HepG2 (cell line): ENCODE data around the gene CFAP100. TPM values are rescaled to one million over a fixed set of nuclear protein-coding genes. Genes with fewer than 3 reads are reported as not detected.
A peak's percentile ranks its signal among the peaks of the same experiment; 100 is the strongest.

Experiments used
- CBX2 ChIP-seq, 2 experiments: fragments of 200-600 bp in 1 of 2; sonication (generic); formaldehyde crosslinking in 1 of 2; IDR thresholded peaks; 2 replicates each; pipeline versions ENCODE4 v1.7.0 to v1.8.1; 2018 to 2022; ENCODE audit warnings: low read depth in 2 of 2, low read length in 1 of 2, mild to moderate bottlenecking in 1 of 2, missing genetic modification reagents in 1 of 2
- KDM5B ChIP-seq: sonication (generic); formaldehyde crosslinking; IDR thresholded peaks from 2 replicates; pipeline ENCODE4 v1.4.0; 2020; ENCODE audit warnings: missing genetic modification reagents, mild to moderate bottlenecking, borderline replicate concordance
- NR2C2 ChIP-seq: sonication (generic); formaldehyde crosslinking; IDR thresholded peaks from 2 replicates; pipeline ENCODE4 v1.4.0; 2020; ENCODE audit warnings: missing genetic modification reagents, mild to moderate bottlenecking, moderate library complexity, borderline replicate concordance
- RNF2 ChIP-seq: fragments of 450-650 bp; conservative IDR thresholded peaks from 2 replicates; pipeline ENCODE4 v1.6.1; 2016; ENCODE audit warnings: low read depth
- SALL2 ChIP-seq: sonication (generic); formaldehyde crosslinking; IDR thresholded peaks from 2 replicates; pipeline ENCODE4 v1.8.1; 2023; ENCODE audit warnings: mild to moderate bottlenecking, missing genetic modification reagents, inconsistent platforms
- SMAD1 ChIP-seq: sonication (generic); formaldehyde crosslinking; IDR thresholded peaks from 2 replicates; pipeline ENCODE4 v1.4.0; 2020; ENCODE audit warnings: missing genetic modification reagents, low read depth, mild to moderate bottlenecking, borderline replicate concordance
- SP5 ChIP-seq: IDR thresholded peaks from 2 replicates; pipeline ENCODE4 v1.6.1; 2016; ENCODE audit warnings: low read depth, borderline replicate concordance
- ZNF777 ChIP-seq: sonication (generic); formaldehyde crosslinking; IDR thresholded peaks from 2 replicates; pipeline ENCODE4 v1.4.0; 2020; ENCODE audit warnings: missing genetic modification reagents
- ZSCAN31 ChIP-seq: sonication (generic); formaldehyde crosslinking; IDR thresholded peaks from 2 replicates; pipeline ENCODE4 v1.5.0; 2020; ENCODE audit warnings: low read depth, mild to moderate bottlenecking, missing genetic modification reagents
- polyA plus RNA-seq, 8 experiments: library from polyadenylated mRNA; depleted of rRNA in 3 of 8; stranded (reverse) in 7 of 8; unstranded in 1 of 8; fragments of >200 nt; fragmentation: Illumina TruSeq in 4 of 8; extraction: Trizol in 4 of 8; gene quantifications; 2 replicates each; pipeline versions ENCODE4 v1.2.1 to v1.2.3, GENCODE V29; 2011 to 2016; ENCODE audit warnings: low read depth in 4 of 8, missing spikeins in 1 of 8, mixed read lengths in 1 of 8; ENCODE audit not compliant: insufficient read depth in 1 of 8
- total RNA-seq, 5 experiments: library from RNA; depleted of rRNA; stranded (reverse); fragments of >200 nt; fragmentation: Illumina TruSeq; extraction: Trizol; gene quantifications; 2 replicates each; pipeline ENCODE4 v1.2.3, GENCODE V29; 2016; ENCODE audit warnings: low read depth in 1 of 5
- TF ChIP-seq, protein P1 (sequence below): sonication (generic); formaldehyde crosslinking; IDR thresholded peaks from 2 replicates; pipeline ENCODE4 v1.4.0; 2020; ENCODE audit warnings: missing genetic modification reagents, borderline replicate concordance
- TF ChIP-seq, protein P2 (sequence below): IDR thresholded peaks from 2 replicates; pipeline ENCODE4 v1.6.1; 2016; ENCODE audit warnings: missing compliant biosample characterization, missing genetic modification reagents, borderline replicate concordance
- TF ChIP-seq, protein P3 (sequence below): sonication (generic); formaldehyde crosslinking; IDR thresholded peaks from 2 replicates; pipeline ENCODE4 v1.9.0; 2021; ENCODE audit warnings: mild to moderate bottlenecking, missing genetic modification reagents
- TF ChIP-seq, protein P4 (sequence below): sonication (generic); formaldehyde crosslinking; IDR thresholded peaks from 2 replicates; pipeline ENCODE4 v1.4.0; 2020; ENCODE audit warnings: mild to moderate bottlenecking, missing genetic modification reagents

Gene CFAP100
- total and polyA plus RNA-seq, 2 of the 13 experiments (the other 11 are each of a cell fraction or from before 2014, with no cell fraction given), result 0.32 TPM; not detected in 1

DNA sequence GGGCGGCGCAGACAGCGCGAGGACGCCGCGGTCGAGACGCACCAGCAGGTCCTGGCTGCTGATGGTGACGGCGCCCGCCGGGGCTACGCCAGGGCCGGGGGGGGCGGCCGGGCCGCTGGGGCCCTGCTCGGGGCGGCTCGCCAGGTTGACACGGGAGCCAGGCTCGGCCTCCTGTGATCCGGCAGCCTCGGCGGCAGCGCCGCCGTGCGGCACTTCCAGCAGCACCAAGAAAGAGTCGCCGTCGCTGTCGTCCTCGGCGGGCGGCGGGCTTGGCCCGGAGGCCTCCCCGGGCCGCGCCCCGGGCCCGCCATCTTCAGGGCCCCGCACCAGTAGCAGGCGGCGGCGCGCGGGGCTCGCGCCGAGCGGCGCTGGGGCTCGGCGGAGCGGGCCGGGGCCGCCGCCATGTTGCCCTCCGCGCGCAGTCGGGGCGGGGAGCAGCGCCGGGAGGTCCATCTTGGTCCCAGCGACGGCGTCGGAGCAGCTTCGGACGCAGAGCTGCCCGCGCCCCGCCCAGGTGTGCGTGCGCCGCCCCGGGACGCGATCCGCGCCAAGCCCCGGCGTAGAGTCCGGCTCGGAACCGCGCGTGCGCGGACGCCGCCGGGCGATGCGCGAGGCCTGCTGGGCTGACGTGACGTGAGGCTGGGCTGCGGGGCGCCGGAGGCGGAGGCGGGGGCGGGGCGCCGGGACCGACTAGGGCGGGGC lies 80.9 kb downstream of the CFAP100 start, which contains the start of gene ZXDC (continued):
- peak; percentile 23; the same call in 1 of the 2 replicates for TF ChIP-seq SALL2 (CRISPR knock-in tag)
- peak; percentile 3; the same call in 1 of the 2 replicates for TF ChIP-seq KDM5B (CRISPR knock-in tag)
- TF ChIP-seq SP5 (CRISPR knock-in tag), result 0 out of 2 replicates have a peak, but pooled peaks have one; percentile 12
- TF ChIP-seq RNF2, result no peak
- TF ChIP-seq, protein P1, sequence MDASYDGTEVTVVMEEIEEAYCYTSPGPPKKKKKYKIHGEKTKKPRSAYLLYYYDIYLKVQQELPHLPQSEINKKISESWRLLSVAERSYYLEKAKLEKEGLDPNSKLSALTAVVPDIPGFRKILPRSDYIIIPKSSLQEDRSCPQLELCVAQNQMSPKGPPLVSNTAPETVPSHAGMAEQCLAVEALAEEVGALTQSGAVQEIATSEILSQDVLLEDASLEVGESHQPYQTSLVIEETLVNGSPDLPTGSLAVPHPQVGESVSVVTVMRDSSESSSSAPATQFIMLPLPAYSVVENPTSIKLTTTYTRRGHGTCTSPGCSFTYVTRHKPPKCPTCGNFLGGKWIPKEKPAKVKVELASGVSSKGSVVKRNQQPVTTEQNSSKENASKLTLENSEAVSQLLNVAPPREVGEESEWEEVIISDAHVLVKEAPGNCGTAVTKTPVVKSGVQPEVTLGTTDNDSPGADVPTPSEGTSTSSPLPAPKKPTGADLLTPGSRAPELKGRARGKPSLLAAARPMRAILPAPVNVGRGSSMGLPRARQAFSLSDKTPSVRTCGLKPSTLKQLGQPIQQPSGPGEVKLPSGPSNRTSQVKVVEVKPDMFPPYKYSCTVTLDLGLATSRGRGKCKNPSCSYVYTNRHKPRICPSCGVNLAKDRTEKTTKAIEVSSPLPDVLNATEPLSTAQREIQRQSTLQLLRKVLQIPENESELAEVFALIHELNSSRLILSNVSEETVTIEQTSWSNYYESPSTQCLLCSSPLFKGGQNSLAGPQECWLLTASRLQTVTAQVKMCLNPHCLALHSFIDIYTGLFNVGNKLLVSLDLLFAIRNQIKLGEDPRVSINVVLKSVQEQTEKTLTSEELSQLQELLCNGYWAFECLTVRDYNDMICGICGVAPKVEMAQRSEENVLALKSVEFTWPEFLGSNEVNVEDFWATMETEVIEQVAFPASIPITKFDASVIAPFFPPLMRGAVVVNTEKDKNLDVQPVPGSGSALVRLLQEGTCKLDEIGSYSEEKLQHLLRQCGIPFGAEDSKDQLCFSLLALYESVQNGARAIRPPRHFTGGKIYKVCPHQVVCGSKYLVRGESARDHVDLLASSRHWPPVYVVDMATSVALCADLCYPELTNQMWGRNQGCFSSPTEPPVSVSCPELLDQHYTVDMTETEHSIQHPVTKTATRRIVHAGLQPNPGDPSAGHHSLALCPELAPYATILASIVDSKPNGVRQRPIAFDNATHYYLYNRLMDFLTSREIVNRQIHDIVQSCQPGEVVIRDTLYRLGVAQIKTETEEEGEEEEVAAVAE (CRISPR knock-in tag), result no peak
- TF ChIP-seq, protein P2, sequence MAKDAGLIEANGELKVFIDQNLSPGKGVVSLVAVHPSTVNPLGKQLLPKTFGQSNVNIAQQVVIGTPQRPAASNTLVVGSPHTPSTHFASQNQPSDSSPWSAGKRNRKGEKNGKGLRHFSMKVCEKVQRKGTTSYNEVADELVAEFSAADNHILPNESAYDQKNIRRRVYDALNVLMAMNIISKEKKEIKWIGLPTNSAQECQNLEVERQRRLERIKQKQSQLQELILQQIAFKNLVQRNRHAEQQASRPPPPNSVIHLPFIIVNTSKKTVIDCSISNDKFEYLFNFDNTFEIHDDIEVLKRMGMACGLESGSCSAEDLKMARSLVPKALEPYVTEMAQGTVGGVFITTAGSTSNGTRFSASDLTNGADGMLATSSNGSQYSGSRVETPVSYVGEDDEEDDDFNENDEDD (CRISPR knock-in tag), result peak; percentile 71; the same call in 1 of the 2 replicates
- TF ChIP-seq, protein P3, sequence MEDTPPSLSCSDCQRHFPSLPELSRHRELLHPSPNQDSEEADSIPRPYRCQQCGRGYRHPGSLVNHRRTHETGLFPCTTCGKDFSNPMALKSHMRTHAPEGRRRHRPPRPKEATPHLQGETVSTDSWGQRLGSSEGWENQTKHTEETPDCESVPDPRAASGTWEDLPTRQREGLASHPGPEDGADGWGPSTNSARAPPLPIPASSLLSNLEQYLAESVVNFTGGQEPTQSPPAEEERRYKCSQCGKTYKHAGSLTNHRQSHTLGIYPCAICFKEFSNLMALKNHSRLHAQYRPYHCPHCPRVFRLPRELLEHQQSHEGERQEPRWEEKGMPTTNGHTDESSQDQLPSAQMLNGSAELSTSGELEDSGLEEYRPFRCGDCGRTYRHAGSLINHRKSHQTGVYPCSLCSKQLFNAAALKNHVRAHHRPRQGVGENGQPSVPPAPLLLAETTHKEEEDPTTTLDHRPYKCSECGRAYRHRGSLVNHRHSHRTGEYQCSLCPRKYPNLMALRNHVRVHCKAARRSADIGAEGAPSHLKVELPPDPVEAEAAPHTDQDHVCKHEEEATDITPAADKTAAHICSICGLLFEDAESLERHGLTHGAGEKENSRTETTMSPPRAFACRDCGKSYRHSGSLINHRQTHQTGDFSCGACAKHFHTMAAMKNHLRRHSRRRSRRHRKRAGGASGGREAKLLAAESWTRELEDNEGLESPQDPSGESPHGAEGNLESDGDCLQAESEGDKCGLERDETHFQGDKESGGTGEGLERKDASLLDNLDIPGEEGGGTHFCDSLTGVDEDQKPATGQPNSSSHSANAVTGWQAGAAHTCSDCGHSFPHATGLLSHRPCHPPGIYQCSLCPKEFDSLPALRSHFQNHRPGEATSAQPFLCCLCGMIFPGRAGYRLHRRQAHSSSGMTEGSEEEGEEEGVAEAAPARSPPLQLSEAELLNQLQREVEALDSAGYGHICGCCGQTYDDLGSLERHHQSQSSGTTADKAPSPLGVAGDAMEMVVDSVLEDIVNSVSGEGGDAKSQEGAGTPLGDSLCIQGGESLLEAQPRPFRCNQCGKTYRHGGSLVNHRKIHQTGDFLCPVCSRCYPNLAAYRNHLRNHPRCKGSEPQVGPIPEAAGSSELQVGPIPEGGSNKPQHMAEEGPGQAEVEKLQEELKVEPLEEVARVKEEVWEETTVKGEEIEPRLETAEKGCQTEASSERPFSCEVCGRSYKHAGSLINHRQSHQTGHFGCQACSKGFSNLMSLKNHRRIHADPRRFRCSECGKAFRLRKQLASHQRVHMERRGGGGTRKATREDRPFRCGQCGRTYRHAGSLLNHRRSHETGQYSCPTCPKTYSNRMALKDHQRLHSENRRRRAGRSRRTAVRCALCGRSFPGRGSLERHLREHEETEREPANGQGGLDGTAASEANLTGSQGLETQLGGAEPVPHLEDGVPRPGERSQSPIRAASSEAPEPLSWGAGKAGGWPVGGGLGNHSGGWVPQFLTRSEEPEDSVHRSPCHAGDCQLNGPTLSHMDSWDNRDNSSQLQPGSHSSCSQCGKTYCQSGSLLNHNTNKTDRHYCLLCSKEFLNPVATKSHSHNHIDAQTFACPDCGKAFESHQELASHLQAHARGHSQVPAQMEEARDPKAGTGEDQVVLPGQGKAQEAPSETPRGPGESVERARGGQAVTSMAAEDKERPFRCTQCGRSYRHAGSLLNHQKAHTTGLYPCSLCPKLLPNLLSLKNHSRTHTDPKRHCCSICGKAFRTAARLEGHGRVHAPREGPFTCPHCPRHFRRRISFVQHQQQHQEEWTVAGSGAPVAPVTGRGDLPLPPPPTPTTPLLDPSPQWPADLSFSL (CRISPR knock-in tag), result no peak
- TF ChIP-seq ZSCAN31 (CRISPR knock-in tag), result 0 out of 2 replicates have a peak, but pooled peaks have one; percentile 50
- no peak for TF ChIP-seq CBX2 (IDR thresholded peaks at IDR 0.05; ENCODE audit: low read depth, low read length)
- TF ChIP-seq CBX2 (CRISPR knock-in tag; IDR thresholded peaks at IDR 0.05; ENCODE audit: low read depth), result no peak
- TF ChIP-seq SMAD1 (CRISPR knock-in tag), result no peak
- TF ChIP-seq NR2C2 (CRISPR knock-in tag), result peak; percentile 65
- peak; percentile 72 for TF ChIP-seq ZNF777 (CRISPR knock-in tag)
- TF ChIP-seq, protein P4, sequence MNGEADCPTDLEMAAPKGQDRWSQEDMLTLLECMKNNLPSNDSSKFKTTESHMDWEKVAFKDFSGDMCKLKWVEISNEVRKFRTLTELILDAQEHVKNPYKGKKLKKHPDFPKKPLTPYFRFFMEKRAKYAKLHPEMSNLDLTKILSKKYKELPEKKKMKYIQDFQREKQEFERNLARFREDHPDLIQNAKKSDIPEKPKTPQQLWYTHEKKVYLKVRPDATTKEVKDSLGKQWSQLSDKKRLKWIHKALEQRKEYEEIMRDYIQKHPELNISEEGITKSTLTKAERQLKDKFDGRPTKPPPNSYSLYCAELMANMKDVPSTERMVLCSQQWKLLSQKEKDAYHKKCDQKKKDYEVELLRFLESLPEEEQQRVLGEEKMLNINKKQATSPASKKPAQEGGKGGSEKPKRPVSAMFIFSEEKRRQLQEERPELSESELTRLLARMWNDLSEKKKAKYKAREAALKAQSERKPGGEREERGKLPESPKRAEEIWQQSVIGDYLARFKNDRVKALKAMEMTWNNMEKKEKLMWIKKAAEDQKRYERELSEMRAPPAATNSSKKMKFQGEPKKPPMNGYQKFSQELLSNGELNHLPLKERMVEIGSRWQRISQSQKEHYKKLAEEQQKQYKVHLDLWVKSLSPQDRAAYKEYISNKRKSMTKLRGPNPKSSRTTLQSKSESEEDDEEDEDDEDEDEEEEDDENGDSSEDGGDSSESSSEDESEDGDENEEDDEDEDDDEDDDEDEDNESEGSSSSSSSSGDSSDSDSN, result peak; percentile 83; the same call in 1 of the 2 replicates
